VCaP (cell line): ENCODE results near the gene GEMIN7.
"Not testable (repeated sequence)": the region's sequence is repeated elsewhere in the genome, so short reads cannot be mapped to it uniquely, and the experiment has no call there.

Experiments
- H3K27ac ChIP-seq: fragments of 450-650 bp; 2 replicates; pipeline ENCODE4 v1.5.1; 2017
- TF ChIP-seq, protein P1 (sequence below): fragments of 450-650 bp; conservative IDR thresholded peaks from 2 replicates; pipeline ENCODE4 v1.5.1; 2017; ENCODE audit warnings: mild to moderate bottlenecking, moderate library complexity

Gene GEMIN7

DNA sequence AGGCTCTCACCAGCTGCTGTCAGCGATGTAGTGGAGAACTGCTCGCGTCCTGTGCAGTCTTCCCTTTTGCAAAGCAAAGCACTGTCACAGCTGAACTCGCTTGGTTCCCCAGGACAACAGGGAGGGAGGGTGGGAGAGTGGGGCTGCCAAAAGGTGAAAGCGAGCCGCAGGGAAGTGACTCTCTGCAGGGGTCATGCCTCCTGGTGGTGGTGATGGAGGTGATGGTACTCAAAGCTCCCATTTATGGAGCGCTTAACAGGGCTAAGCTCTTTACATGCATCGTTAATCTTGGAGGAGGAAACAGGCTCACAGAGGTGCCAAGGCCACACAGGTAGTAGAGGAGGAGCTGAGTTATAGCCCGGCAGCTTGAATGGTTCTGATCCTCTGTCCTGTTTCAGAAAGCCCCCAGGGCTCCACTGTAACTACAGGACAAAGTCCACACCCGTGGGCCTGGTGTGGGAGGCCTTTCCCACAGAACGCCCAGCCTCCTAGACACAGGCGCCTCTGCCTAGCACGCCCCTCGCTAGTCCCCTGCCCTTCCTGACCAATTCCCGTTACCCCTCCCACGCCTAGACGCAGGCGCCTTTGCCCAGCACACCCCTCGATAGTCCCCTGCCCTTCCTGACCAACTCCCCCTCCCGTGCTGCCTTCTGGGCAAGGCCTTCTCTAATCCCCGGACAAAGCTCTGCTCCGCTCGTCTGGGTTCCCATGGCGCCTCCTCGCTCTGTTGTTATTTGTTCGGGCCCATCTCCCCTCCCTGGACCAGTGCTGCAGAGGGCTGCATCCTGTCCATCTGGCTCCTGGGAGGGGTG lies 24.7 kb downstream of the GEMIN7 start:
- TF ChIP-seq, protein P1, sequence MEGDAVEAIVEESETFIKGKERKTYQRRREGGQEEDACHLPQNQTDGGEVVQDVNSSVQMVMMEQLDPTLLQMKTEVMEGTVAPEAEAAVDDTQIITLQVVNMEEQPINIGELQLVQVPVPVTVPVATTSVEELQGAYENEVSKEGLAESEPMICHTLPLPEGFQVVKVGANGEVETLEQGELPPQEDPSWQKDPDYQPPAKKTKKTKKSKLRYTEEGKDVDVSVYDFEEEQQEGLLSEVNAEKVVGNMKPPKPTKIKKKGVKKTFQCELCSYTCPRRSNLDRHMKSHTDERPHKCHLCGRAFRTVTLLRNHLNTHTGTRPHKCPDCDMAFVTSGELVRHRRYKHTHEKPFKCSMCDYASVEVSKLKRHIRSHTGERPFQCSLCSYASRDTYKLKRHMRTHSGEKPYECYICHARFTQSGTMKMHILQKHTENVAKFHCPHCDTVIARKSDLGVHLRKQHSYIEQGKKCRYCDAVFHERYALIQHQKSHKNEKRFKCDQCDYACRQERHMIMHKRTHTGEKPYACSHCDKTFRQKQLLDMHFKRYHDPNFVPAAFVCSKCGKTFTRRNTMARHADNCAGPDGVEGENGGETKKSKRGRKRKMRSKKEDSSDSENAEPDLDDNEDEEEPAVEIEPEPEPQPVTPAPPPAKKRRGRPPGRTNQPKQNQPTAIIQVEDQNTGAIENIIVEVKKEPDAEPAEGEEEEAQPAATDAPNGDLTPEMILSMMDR = no peak
- 0 out of 2 replicates have a peak overlapping the region, but pooled peaks have one; percentile 2 for H3K27ac ChIP-seq

DNA sequence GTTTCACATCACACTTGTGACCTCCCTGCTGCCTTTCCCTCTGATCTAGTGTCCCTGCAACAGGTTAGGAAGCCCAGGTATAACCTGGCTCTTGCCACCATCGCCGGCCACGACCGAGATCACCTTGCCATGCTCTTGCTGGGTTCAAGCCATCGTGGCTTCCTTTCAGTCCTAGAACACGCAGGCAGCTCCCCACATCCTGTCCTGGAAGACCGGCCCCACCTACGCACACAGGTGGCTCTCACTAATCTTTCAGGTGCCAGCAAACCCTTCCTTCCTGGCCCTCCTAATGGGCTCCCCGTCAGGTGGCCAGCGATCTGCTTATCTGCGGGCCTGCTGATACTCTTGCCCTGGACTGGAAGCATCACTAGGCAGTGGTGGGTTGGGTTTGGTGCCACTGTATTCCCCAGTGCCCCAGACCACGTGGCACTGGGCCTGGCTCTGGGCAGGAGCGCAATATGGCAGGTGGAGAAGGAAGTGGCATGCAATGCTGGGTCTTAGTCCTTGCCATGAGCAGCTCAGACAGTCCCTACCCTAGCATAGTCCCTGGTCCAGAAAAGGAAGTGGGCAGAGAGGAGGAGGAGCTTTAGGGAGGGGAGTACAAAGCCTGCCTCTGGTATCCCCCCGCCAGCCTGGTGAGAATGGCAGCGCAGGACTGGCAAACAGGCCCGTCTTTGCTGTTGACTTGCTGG lies 25.7 kb downstream of the GEMIN7 start:
- H3K27ac ChIP-seq = no peak overlapping the region
- TF ChIP-seq, protein P1 = no peak

DNA sequence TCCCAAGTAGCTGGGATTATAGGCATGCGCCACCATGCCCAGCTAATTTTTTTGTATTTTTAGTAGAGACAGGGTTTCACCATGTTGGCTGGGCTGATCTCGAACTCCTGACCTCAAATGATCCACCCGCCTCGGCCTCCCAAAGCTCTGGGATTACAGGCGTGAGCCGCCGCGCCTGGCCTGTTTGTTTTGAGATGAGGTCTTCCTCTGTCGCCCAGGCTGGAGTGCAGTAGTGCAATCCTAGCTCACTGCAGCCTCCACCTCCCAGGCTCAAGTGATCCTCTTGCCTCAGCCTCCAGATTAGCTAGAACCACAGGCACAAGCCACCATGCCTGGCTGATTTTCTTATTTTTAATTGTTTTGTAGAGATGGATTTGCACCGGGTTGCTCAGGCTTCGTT lies 27.3 kb downstream of the GEMIN7 start:
- not testable (repeated sequence) for H3K27ac ChIP-seq

DNA sequence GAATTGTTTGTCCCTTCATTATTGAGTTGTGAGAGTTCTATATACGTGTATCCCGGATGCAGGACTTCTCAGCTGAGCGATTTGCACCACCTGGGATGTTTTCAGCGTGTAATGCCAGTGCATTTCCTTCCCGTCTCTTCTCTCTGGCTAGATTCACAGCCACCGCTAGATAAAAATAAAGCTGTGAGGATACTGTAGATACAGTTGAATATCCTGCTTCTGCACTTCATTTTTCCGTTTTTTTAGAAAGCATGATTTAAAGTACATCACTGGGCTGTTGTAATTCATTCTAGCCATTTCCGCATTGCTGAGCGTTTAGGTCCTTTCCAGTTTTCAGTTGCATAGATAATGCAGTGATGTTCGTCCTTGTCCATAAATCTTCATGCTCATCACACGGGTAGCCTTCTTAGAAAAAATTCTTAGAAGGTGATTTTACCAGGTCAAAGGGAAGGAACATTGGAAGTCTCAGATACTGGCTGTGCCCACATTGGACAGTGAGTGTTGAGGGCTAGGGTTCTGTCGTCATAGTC lies 28.6 kb downstream of the GEMIN7 start:
- no peak overlapping the region for H3K27ac ChIP-seq
- TF ChIP-seq, protein P1 = no peak

DNA sequence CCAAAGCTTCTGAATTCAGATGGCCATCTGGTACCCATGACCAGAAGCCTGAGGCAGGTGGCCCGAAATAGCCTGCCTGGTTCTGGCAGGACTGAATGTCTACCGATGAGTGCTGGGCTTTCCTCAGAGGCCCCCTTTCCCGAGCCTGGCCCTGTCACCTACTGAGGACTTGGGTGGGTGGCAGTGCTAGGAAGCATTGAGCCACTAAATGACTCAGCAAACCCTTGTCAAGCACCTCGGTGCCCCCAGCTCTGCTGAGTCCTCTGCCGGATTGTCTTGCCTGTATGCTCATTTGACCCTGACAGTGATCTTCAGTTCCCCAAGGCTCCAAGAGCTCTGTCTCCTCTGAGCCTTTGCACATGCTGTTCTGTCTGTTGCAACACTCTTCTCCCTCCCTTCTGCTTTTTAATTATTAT lies 31.8 kb downstream of the GEMIN7 start:
- TF ChIP-seq, protein P1 = no peak
- H3K27ac ChIP-seq = no peak overlapping the region

DNA sequence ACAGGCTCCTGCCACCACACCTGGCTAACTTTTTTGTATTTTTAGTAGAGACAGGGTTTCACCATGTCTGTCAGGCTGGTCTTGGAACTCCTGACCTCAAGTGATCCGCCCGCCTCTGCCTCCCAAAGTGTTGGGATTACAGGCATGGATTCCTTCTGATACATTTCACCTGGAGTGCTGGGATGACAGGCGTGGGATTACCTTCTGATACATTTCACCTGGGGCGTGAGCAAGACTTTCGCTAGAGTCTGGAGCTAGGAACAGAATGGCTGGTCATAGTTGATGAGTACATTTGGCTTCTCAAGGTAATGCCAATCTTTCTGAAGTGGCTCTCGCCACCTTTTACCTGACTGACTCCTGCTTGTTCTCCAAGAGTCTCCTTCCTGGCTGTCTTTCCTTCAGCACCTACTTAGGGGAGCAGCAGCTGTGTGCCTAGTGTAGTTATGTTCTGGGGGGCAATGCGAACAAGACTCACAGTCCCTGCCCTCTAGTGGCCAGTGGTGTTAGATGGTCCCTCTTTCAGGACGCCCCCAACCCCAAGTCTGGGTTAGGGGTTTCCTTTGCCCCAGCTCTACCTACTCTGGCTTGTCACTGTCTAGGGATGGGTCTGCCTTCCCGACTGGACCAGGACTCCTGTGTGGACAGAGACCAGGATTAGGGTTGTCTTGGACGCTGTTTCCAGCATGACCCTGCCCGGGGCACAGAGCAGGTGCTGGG lies 33.2 kb downstream of the GEMIN7 start:
- H3K27ac ChIP-seq = peak overlapping the region; percentile 71
- TF ChIP-seq, protein P1 = no peak

DNA sequence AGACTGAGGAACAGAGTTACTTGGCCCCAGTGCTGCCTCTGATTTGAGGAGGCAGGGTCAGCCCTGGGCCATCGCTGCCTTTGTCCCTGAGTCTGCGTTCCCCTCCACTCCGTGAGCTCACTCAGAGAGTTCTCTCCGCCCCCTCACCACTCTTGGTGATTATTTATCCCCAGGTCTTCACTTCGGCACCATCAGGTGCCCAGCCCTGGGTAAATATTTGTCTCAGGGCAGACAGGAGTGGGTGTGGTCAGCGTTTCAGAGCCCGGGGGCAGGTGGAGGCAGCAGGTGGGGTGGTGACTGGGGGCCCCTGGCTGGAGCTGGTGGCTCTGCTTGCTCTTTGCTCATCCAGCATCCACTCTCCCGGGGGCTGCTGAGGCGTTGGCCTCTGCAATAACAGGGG lies 34.6 kb downstream of the GEMIN7 start:
- peak overlapping the region; percentile 71 for H3K27ac ChIP-seq
- TF ChIP-seq, protein P1 = no peak
